Ishikawa (cell line): ENCODE measurements around the gene KCNH2.

Experiments
- CEBPB ChIP-seq: IDR thresholded peaks from 2 replicates; pipeline ENCODE4 v1.6.1; 2012
- CREB1 ChIP-seq: IDR thresholded peaks from 2 replicates; pipeline ENCODE4 v1.6.1; 2012; ENCODE audit warnings: low read depth
- EGR1 ChIP-seq: IDR thresholded peaks from 2 replicates; pipeline ENCODE4 v1.6.1; 2012
- EP300 ChIP-seq: IDR thresholded peaks from 2 replicates; pipeline ENCODE4 v1.6.1; 2012; ENCODE audit warnings: borderline replicate concordance
- FOXM1 ChIP-seq: IDR thresholded peaks from 2 replicates; pipeline ENCODE4 v1.6.1; 2012; ENCODE audit warnings: low read depth, borderline replicate concordance
- NFIC ChIP-seq: IDR thresholded peaks from 2 replicates; pipeline ENCODE4 v1.6.1; 2012
- RAD21 ChIP-seq: IDR thresholded peaks from 2 replicates; pipeline ENCODE4 v1.6.1; 2012; ENCODE audit warnings: low read depth
- TAF1 ChIP-seq: IDR thresholded peaks from 2 replicates; pipeline ENCODE4 v1.6.1; 2012; ENCODE audit warnings: low read depth, mild to moderate bottlenecking
- TCF12 ChIP-seq: IDR thresholded peaks from 2 replicates; pipeline ENCODE4 v1.6.1; 2012; ENCODE audit warnings: low read depth
- TEAD4 ChIP-seq: IDR thresholded peaks from 2 replicates; pipeline ENCODE4 v1.6.1; 2012
- YY1 ChIP-seq: IDR thresholded peaks from 2 replicates; pipeline ENCODE4 v1.6.1; 2012; ENCODE audit warnings: low read depth
- ZBTB7A ChIP-seq: IDR thresholded peaks from 2 replicates; pipeline ENCODE4 v1.6.1; 2012; ENCODE audit warnings: low read depth
- TF ChIP-seq, protein P1 (sequence below): IDR thresholded peaks from 2 replicates; pipeline ENCODE4 v1.6.1; 2012
- TF ChIP-seq, protein P2 (sequence below): IDR thresholded peaks from 2 replicates; pipeline ENCODE4 v1.6.1; 2012
- TF ChIP-seq, protein P3 (sequence below): IDR thresholded peaks from 2 replicates; pipeline ENCODE4 v1.6.1; 2012; ENCODE audit warnings: low read depth, mild to moderate bottlenecking

The KCNH2 gene

DNA sequence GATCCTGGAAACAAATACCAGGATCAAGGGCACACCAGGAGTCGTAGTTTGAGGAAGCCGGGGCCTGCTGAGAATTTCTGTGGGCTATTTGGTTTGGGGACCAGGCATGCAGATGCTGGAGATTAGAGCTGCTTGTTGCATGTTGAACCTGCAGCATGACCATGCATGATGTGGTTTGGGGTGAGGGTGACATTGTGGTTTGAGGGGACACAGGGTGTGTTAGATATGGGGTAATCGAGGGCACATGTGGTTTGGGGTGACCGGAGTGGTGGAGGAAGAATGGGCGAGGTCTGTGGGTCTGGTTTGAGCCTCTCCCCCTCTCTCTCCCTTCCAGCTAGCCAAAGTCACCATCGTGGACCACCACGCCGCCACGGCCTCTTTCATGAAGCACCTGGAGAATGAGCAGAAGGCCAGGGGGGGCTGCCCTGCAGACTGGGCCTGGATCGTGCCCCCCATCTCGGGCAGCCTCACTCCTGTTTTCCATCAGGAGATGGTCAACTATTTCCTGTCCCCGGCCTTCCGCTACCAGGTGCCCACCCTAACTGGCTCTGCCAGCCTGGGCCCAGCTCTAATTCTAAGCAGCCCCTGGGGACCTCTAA is 22.9 kb upstream of the KCNH2 start:
- TF ChIP-seq TCF12 (no peak), CREB1 (no peak), CEBPB (no peak), TAF1 (no peak), TEAD4 (no peak), NFIC (no peak), RAD21 (no peak), YY1 (no peak), EP300 (no peak), EGR1 (no peak), ZBTB7A (no peak), FOXM1 (no peak)
- TF ChIP-seq, protein P1, sequence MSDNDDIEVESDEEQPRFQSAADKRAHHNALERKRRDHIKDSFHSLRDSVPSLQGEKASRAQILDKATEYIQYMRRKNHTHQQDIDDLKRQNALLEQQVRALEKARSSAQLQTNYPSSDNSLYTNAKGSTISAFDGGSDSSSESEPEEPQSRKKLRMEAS = no peak
- TF ChIP-seq, protein P2, sequence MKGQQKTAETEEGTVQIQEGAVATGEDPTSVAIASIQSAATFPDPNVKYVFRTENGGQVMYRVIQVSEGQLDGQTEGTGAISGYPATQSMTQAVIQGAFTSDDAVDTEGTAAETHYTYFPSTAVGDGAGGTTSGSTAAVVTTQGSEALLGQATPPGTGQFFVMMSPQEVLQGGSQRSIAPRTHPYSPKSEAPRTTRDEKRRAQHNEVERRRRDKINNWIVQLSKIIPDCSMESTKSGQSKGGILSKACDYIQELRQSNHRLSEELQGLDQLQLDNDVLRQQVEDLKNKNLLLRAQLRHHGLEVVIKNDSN = no peak
- TF ChIP-seq, protein P3, sequence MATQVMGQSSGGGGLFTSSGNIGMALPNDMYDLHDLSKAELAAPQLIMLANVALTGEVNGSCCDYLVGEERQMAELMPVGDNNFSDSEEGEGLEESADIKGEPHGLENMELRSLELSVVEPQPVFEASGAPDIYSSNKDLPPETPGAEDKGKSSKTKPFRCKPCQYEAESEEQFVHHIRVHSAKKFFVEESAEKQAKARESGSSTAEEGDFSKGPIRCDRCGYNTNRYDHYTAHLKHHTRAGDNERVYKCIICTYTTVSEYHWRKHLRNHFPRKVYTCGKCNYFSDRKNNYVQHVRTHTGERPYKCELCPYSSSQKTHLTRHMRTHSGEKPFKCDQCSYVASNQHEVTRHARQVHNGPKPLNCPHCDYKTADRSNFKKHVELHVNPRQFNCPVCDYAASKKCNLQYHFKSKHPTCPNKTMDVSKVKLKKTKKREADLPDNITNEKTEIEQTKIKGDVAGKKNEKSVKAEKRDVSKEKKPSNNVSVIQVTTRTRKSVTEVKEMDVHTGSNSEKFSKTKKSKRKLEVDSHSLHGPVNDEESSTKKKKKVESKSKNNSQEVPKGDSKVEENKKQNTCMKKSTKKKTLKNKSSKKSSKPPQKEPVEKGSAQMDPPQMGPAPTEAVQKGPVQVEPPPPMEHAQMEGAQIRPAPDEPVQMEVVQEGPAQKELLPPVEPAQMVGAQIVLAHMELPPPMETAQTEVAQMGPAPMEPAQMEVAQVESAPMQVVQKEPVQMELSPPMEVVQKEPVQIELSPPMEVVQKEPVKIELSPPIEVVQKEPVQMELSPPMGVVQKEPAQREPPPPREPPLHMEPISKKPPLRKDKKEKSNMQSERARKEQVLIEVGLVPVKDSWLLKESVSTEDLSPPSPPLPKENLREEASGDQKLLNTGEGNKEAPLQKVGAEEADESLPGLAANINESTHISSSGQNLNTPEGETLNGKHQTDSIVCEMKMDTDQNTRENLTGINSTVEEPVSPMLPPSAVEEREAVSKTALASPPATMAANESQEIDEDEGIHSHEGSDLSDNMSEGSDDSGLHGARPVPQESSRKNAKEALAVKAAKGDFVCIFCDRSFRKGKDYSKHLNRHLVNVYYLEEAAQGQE = no peak

DNA sequence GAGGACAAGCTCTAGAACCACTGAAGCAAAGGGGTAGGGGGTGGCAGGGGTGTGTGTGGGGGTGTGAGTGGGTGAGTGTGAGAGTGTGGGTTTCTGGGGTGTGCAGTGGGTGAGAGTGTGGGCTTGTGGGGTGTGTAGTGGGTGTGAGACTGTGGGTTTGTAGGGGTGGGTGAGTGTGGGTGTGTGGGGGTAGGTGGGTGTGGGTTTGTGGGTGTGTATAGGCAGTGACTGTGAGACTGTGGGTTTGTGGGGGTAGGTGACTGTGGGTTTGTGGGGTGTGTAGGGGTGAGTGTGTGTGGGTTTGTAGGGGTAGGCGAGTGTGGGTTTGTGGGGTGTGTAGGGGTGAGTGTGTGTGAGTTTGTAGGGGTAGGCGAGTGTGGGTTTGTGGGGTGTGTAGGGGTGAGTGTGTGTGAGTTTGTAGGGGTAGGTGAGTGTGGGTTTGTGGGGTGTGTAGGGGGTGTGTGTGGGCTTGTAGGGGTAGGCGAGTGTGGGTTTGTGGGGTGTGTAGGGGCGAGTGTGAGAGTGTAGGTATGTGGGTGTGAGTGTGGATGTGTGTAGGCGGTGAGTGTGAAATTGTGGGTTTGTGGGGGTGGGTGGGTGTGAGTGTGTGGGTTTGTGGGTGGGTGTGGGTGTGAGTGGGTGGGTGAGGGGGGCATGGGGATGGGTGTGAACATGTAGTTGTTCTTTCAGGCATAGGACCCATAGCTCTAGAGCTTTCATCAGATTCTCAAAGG is 21.5 kb upstream of the KCNH2 start:
- no peak for TF ChIP-seq EGR1
- no peak for TF ChIP-seq ZBTB7A
- TF ChIP-seq, protein P2 = no peak
- TF ChIP-seq CREB1 = no peak
- TF ChIP-seq TAF1 = no peak
- TF ChIP-seq FOXM1 = no peak
- no peak for TF ChIP-seq NFIC
- no peak for TF ChIP-seq CEBPB
- TF ChIP-seq RAD21 = no peak
- TF ChIP-seq EP300 = no peak
- TF ChIP-seq, protein P3 = no peak
- no peak for TF ChIP-seq TCF12
- TF ChIP-seq, protein P1 = no peak

DNA sequence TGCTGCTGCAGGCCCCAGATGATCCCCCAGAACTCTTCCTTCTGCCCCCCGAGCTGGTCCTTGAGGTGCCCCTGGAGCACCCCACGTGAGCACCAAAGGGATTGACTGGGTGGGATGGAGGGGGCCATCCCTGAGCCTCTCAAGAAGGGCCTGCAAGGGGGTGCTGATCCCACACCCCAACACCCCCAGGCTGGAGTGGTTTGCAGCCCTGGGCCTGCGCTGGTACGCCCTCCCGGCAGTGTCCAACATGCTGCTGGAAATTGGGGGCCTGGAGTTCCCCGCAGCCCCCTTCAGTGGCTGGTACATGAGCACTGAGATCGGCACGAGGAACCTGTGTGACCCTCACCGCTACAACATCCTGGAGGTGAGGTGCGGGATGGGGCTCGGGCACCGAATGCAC is 20.9 kb upstream of the KCNH2 start:
- no peak for TF ChIP-seq EP300
- no peak for TF ChIP-seq TEAD4
- TF ChIP-seq, protein P3 = no peak
- no peak for TF ChIP-seq NFIC
- no peak for TF ChIP-seq FOXM1
- TF ChIP-seq CEBPB = no peak
- TF ChIP-seq ZBTB7A = no peak
- no peak for TF ChIP-seq EGR1
- TF ChIP-seq YY1 = no peak
- TF ChIP-seq CREB1 = no peak
- TF ChIP-seq TAF1 = no peak
- TF ChIP-seq, protein P1 = no peak
- TF ChIP-seq RAD21 = no peak
- TF ChIP-seq, protein P2 = no peak
